Neural cell (in vitro differentiated cells): ENCODE data around the gene FFAR2. TPM values are rescaled to one million over a fixed set of nuclear protein-coding genes. Genes with fewer than 3 reads are reported as not detected.

Experiments used
- H2AFZ ChIP-seq: fragments of 200-600, 300-800 bp; sonication (generic), shearing (Covaris generic); 2 replicates; pipeline ENCODE4 v1.6.0; 2014; ENCODE audit warnings: low read depth, mild to moderate bottlenecking, antibody characterized with exemption, low read length, moderate library complexity
- H3F3A ChIP-seq: fragments of 200-600 bp; shearing (Covaris generic); 2 replicates; pipeline ENCODE4 v1.6.1; 2016; ENCODE audit warnings: mild to moderate bottlenecking, moderate library complexity, mixed read lengths, antibody characterized with exemption, low read length; ENCODE audit not compliant: insufficient read depth, poor library complexity, severe bottlenecking
- H3K27ac ChIP-seq: fragments of 200-600, 300-800 bp; sonication (generic), shearing (Covaris generic); 2 replicates; pipeline ENCODE4 v1.5.1; 2014; ENCODE audit warnings: mild to moderate bottlenecking, low read length, moderate library complexity
- H3K27me3 ChIP-seq: fragments of 300-800, 200-600 bp; sonication (generic), shearing (Covaris generic); 2 replicates; pipeline ENCODE4 v1.6.0; 2014; ENCODE audit warnings: mild to moderate bottlenecking, low read depth, low read length, moderate library complexity; ENCODE audit not compliant: insufficient read depth
- H3K36me3 ChIP-seq: fragments of 300-800, 200-600 bp; sonication (generic), shearing (Covaris generic); 2 replicates; pipeline ENCODE4 v1.5.1; 2014; ENCODE audit warnings: mild to moderate bottlenecking, antibody characterized with exemption, low read length, moderate library complexity; ENCODE audit not compliant: insufficient read depth
- H3K4me2 ChIP-seq: fragments of 300-800, 200-600 bp; sonication (generic), shearing (Covaris generic); 2 replicates; pipeline ENCODE4 v1.6.0; 2014; ENCODE audit warnings: mild to moderate bottlenecking, low read length
- H3K4me3 ChIP-seq: fragments of 300-800, 200-600 bp; sonication (generic), shearing (Covaris generic); 2 replicates; pipeline ENCODE4 v1.5.1; 2014; ENCODE audit warnings: mild to moderate bottlenecking, low read length, moderate library complexity
- H3K79me2 ChIP-seq: fragments of 200-600 bp; shearing (Covaris generic); replicated peaks from 2 replicates; pipeline ENCODE4 v1.6.0; 2014; ENCODE audit warnings: mild to moderate bottlenecking, low read length, moderate library complexity; ENCODE audit not compliant: insufficient read depth
- H3K9ac ChIP-seq: fragments of 300-800, 200-600 bp; sonication (generic), shearing (Covaris generic); 2 replicates; pipeline ENCODE4 v1.6.1; 2016; ENCODE audit warnings: mild to moderate bottlenecking, low read length, mixed read lengths
- H3K9me2 ChIP-seq: fragments of 200-600 bp; shearing (Covaris generic); 2 replicates; pipeline ENCODE4 v1.6.1; 2016; ENCODE audit warnings: mild to moderate bottlenecking, low read length, mixed read lengths; ENCODE audit not compliant: insufficient read depth
- H3K9me3 ChIP-seq: fragments of 200-600, 300-800 bp; sonication (generic), shearing (Covaris generic); 2 replicates; pipeline ENCODE4 v1.6.1; 2016; ENCODE audit warnings: mild to moderate bottlenecking, mixed run types, low read length, moderate library complexity, mixed read lengths
- H4K20me1 ChIP-seq: fragments of 200-600 bp; shearing (Covaris generic); 2 replicates; pipeline ENCODE4 v1.6.1; 2016; ENCODE audit warnings: mild to moderate bottlenecking, mixed run types; ENCODE audit not compliant: insufficient read depth
- EP300 ChIP-seq: fragments of 450-650 bp; conservative IDR thresholded peaks from 2 replicates; pipeline ENCODE4 v1.6.1; 2014; ENCODE audit warnings: antibody characterized with exemption, mild to moderate bottlenecking, moderate library complexity; ENCODE audit not compliant: poor library complexity, severe bottlenecking
- EZH2 ChIP-seq: fragments of 200-600, 300-800 bp; shearing (Covaris generic), sonication (generic); IDR thresholded peaks from 2 replicates; pipeline ENCODE4 v1.6.1; 2014; ENCODE audit warnings: antibody characterized with exemption, low read length, borderline replicate concordance, mild to moderate bottlenecking; ENCODE audit not compliant: insufficient read depth, poor library complexity, severe bottlenecking
- MXI1 ChIP-seq: fragments of 450-650 bp; conservative IDR thresholded peaks from 2 replicates; pipeline ENCODE4 v1.6.1; 2014; ENCODE audit warnings: antibody characterized with exemption, mild to moderate bottlenecking; ENCODE audit not compliant: poor library complexity, severe bottlenecking
- POLR2AphosphoS5 ChIP-seq: IDR thresholded peaks from 2 replicates; pipeline ENCODE4 v1.6.1; 2012
- RAD21 ChIP-seq: fragments of 450-650 bp; conservative IDR thresholded peaks from 2 replicates; pipeline ENCODE4 v1.6.1; 2014; ENCODE audit warnings: antibody characterized with exemption, mild to moderate bottlenecking, moderate library complexity
- SMC3 ChIP-seq: fragments of 450-650 bp; conservative IDR thresholded peaks from 2 replicates; pipeline ENCODE4 v1.6.1; 2014; ENCODE audit warnings: antibody characterized with exemption, mild to moderate bottlenecking, moderate library complexity; ENCODE audit not compliant: poor library complexity
- TAF1 ChIP-seq: IDR thresholded peaks from 2 replicates; pipeline ENCODE4 v1.6.1; 2012; ENCODE audit warnings: low read depth
- polyA plus RNA-seq: library from polyadenylated mRNA; depleted of rRNA; stranded (reverse); fragments of >200 nt; gene quantifications from 2 replicates; pipeline ENCODE4 v1.2.3, GENCODE V29; 2014
- TF ChIP-seq, protein P1 (sequence below): IDR thresholded peaks from 2 replicates; pipeline ENCODE4 v1.6.1; 2012; ENCODE audit warnings: borderline replicate concordance
- TF ChIP-seq, protein P2 (sequence below): fragments of 450-650 bp; IDR thresholded peaks from 2 replicates; pipeline ENCODE4 v1.5.1; 2014; ENCODE audit warnings: antibody characterized with exemption, mild to moderate bottlenecking, moderate library complexity; ENCODE audit not compliant: poor library complexity, severe bottlenecking

The FFAR2 gene
- polyA plus RNA-seq, 1 donor from 2014 or later, result not detected

DNA sequence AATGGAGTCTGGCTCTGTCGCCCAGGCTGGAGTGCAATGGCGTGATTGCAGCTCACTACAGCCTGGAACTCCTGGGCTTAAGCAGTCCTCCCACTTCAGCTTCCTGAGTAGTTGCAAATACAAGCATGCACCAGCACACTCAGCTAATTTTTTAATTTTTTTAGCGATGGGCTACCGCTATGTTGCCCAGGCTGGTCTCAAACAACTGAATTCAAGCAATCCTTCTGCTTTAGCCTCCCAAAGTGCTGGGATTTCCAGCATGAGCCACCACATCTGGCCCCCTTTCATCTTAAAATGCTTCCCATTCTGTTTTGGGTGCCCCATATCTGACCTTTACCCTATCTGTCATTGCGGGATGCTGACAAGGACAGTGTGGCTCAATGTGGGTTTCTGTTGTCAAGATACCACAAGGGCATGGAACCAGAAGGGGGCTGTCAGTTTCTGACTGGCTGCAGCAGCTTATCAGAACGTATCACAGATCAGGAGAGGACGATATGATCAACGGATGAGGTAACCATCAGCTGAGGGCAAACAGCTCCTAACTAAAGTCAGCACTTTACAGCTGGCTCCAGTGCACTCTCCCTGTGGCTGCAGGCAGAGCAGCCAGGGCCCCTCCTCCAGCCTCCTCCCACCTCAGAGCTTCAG, 44.8 kb upstream of the FFAR2 start:
- Histone ChIP-seq H3K4me3 (no peak overlapping the region), H3K9me2 (no peaks in the 10 kb centered on the region), H3K4me2 (no peak overlapping the region), H3K27ac (no peak overlapping the region), H3K36me3 (no peaks in the 10 kb centered on the region), H3K27me3 (no peaks in the 10 kb centered on the region), H3K79me2 (no peaks in the 10 kb centered on the region), H3K9ac (no peak overlapping the region), H4K20me1 (no peaks in the 10 kb centered on the region), H2AFZ (no peak overlapping the region), H3F3A (no peaks in the 10 kb centered on the region), H3K9me3 (no peaks in the 10 kb centered on the region)
- TF ChIP-seq, protein P1, sequence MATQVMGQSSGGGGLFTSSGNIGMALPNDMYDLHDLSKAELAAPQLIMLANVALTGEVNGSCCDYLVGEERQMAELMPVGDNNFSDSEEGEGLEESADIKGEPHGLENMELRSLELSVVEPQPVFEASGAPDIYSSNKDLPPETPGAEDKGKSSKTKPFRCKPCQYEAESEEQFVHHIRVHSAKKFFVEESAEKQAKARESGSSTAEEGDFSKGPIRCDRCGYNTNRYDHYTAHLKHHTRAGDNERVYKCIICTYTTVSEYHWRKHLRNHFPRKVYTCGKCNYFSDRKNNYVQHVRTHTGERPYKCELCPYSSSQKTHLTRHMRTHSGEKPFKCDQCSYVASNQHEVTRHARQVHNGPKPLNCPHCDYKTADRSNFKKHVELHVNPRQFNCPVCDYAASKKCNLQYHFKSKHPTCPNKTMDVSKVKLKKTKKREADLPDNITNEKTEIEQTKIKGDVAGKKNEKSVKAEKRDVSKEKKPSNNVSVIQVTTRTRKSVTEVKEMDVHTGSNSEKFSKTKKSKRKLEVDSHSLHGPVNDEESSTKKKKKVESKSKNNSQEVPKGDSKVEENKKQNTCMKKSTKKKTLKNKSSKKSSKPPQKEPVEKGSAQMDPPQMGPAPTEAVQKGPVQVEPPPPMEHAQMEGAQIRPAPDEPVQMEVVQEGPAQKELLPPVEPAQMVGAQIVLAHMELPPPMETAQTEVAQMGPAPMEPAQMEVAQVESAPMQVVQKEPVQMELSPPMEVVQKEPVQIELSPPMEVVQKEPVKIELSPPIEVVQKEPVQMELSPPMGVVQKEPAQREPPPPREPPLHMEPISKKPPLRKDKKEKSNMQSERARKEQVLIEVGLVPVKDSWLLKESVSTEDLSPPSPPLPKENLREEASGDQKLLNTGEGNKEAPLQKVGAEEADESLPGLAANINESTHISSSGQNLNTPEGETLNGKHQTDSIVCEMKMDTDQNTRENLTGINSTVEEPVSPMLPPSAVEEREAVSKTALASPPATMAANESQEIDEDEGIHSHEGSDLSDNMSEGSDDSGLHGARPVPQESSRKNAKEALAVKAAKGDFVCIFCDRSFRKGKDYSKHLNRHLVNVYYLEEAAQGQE, result no peak
- no peak for TF ChIP-seq SMC3
- TF ChIP-seq MXI1, result no peak
- TF ChIP-seq, protein P2, sequence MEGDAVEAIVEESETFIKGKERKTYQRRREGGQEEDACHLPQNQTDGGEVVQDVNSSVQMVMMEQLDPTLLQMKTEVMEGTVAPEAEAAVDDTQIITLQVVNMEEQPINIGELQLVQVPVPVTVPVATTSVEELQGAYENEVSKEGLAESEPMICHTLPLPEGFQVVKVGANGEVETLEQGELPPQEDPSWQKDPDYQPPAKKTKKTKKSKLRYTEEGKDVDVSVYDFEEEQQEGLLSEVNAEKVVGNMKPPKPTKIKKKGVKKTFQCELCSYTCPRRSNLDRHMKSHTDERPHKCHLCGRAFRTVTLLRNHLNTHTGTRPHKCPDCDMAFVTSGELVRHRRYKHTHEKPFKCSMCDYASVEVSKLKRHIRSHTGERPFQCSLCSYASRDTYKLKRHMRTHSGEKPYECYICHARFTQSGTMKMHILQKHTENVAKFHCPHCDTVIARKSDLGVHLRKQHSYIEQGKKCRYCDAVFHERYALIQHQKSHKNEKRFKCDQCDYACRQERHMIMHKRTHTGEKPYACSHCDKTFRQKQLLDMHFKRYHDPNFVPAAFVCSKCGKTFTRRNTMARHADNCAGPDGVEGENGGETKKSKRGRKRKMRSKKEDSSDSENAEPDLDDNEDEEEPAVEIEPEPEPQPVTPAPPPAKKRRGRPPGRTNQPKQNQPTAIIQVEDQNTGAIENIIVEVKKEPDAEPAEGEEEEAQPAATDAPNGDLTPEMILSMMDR, result no peak
- no peak for TF ChIP-seq TAF1
- TF ChIP-seq RAD21, result no peak
- no peak for TF ChIP-seq POLR2AphosphoS5
- TF ChIP-seq EP300, result no peak
- TF ChIP-seq EZH2, result no peak

DNA sequence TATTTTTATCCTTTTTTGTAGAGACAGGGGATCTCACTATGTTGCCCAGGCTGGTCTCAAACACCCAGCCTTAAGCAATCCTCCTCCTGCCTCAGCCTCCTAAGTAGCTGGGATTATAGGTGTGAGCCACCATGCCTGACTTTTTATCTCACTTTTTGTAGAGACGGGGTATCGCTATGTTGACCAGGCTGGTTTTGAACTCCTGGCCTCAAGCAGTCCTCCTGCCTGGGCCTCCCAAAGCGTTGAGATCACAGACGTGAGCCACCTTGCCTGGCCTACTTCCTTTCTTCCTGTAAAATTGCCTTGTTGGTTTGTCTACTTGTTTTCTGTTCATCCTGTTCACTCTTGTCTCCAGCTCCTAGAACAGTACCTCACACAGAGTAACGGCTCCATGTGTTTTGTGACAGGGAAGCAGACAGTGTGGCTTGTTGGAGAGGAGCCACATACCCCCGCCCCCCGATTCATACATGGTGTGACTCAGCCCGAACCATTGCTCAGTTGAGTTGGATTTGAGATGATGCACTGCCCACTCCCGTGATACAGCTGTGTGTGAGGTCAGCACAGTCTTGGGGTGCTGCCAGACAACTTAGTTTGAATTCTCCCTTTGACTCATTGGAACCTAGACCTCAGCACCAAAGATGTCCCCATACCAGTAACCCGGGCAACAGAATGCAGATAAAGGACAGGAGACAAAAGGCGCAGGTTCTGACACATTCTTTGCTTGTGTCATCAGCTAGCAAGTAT, 43.0 kb upstream of the FFAR2 start:
- no peaks in the 10 kb centered on the region for H4K20me1 ChIP-seq
- H3K9ac ChIP-seq, result no peak overlapping the region
- no peaks in the 10 kb centered on the region for H3K9me2 ChIP-seq
- no peaks in the 10 kb centered on the region for H3K36me3 ChIP-seq
- no peak overlapping the region for H2AFZ ChIP-seq
- TF ChIP-seq POLR2AphosphoS5 (no peak), TAF1 (no peak), MXI1 (no peak), SMC3 (no peak), EZH2 (no peak), EP300 (no peak), RAD21 (no peak)
- TF ChIP-seq, protein P2, result no peak
- TF ChIP-seq, protein P1, result no peak
- H3K27me3 ChIP-seq, result no peaks in the 10 kb centered on the region
- H3F3A ChIP-seq, result no peaks in the 10 kb centered on the region
- no peak overlapping the region for H3K4me2 ChIP-seq
- H3K79me2 ChIP-seq, result no peaks in the 10 kb centered on the region
- H3K9me3 ChIP-seq, result no peaks in the 10 kb centered on the region
- no peak overlapping the region for H3K27ac ChIP-seq
- no peak overlapping the region for H3K4me3 ChIP-seq
